Neural cell (in vitro differentiated cells): ENCODE measurements around the gene SAMD4A.
"Not testable (repeated sequence)": the region's sequence is repeated elsewhere in the genome, so short reads cannot be mapped to it uniquely, and the experiment has no call there.

Experiments used
- EP300 ChIP-seq: fragments of 450-650 bp; conservative IDR thresholded peaks from 2 replicates; pipeline ENCODE4 v1.6.1; 2014; ENCODE audit warnings: antibody characterized with exemption, mild to moderate bottlenecking, moderate library complexity; ENCODE audit not compliant: poor library complexity, severe bottlenecking
- EZH2 ChIP-seq: fragments of 200-600, 300-800 bp; shearing (Covaris generic), sonication (generic); IDR thresholded peaks from 2 replicates; pipeline ENCODE4 v1.6.1; 2014; ENCODE audit warnings: antibody characterized with exemption, low read length, borderline replicate concordance, mild to moderate bottlenecking; ENCODE audit not compliant: insufficient read depth, poor library complexity, severe bottlenecking
- MXI1 ChIP-seq: fragments of 450-650 bp; conservative IDR thresholded peaks from 2 replicates; pipeline ENCODE4 v1.6.1; 2014; ENCODE audit warnings: antibody characterized with exemption, mild to moderate bottlenecking; ENCODE audit not compliant: poor library complexity, severe bottlenecking
- RAD21 ChIP-seq: fragments of 450-650 bp; conservative IDR thresholded peaks from 2 replicates; pipeline ENCODE4 v1.6.1; 2014; ENCODE audit warnings: antibody characterized with exemption, mild to moderate bottlenecking, moderate library complexity
- TF ChIP-seq, protein P1 (sequence below): fragments of 450-650 bp; IDR thresholded peaks from 2 replicates; pipeline ENCODE4 v1.5.1; 2014; ENCODE audit warnings: antibody characterized with exemption, mild to moderate bottlenecking, moderate library complexity; ENCODE audit not compliant: poor library complexity, severe bottlenecking

DNA sequence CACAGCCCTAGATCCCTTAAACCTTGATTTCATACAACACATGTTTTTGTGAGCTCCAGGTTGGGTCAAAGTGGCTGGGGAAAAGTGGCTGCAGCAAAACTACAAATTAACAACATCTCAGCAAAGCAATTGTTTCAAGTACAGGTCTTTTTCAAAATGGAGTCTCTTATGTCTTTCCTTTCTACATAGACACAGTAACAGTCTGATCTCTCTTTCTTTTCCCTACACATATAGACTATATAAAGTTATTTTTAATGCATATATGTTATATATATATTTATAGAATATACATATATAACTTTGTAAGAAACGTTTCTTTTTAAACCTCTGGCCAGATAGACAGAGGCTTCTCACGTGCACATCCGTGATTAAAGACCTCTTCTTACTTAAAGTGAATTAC lies 186.5 kb downstream of the SAMD4A start:
- TF ChIP-seq, protein P1, sequence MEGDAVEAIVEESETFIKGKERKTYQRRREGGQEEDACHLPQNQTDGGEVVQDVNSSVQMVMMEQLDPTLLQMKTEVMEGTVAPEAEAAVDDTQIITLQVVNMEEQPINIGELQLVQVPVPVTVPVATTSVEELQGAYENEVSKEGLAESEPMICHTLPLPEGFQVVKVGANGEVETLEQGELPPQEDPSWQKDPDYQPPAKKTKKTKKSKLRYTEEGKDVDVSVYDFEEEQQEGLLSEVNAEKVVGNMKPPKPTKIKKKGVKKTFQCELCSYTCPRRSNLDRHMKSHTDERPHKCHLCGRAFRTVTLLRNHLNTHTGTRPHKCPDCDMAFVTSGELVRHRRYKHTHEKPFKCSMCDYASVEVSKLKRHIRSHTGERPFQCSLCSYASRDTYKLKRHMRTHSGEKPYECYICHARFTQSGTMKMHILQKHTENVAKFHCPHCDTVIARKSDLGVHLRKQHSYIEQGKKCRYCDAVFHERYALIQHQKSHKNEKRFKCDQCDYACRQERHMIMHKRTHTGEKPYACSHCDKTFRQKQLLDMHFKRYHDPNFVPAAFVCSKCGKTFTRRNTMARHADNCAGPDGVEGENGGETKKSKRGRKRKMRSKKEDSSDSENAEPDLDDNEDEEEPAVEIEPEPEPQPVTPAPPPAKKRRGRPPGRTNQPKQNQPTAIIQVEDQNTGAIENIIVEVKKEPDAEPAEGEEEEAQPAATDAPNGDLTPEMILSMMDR, result not testable (repeated sequence)
- TF ChIP-seq EP300, MXI1, EZH2, RAD21: not testable (repeated sequence)
